Activated CD4-positive, alpha-beta memory T cell treated with anti-CD3 and anti-CD28 coated beads, Interleukin-2, amount 10 ng/mL, durations not matched to agents 7 days and 5 days (primary cell): ENCODE results near the gene KLHL22. TPM values are rescaled to one million over a fixed set of nuclear protein-coding genes. Genes with fewer than 3 reads are reported as not detected.
A peak's percentile ranks its signal among the peaks of the same experiment; 100 is the strongest.
"Not testable (repeated sequence)": the region's sequence is repeated elsewhere in the genome, so short reads cannot be mapped to it uniquely, and the experiment has no call there.

ENCODE experiments used
- CTCF ChIA-PET: fragments of 350-600 bp; sonication (Branson Sonifier 250); formaldehyde crosslinking; loops from one replicate; lab custom pipeline; 2021; ENCODE audit warnings: antibody characterized with exemption, inconsistent platforms; lab: Charles Lee
- POLR2A ChIA-PET: fragments of 350-600 bp; sonication (Branson Sonifier 250); formaldehyde crosslinking; loops from one replicate; lab custom pipeline; 2021; ENCODE audit warnings: antibody characterized with exemption; lab: Charles Lee
- DNase-seq: peaks from one replicate; pipeline ENCODE4 v3.0.0-alpha.2; 2020
- H3K27ac Mint-ChIP-seq: one replicate; pipeline ENCODE4 v1.8.0; 2021; ENCODE audit warnings: mild to moderate bottlenecking, mixed read lengths
- H3K27me3 Mint-ChIP-seq: one replicate; pipeline ENCODE4 v1.8.0; 2021; ENCODE audit warnings: mixed read lengths
- H3K36me3 Mint-ChIP-seq: one replicate; pipeline ENCODE4 v1.8.0; 2021; ENCODE audit warnings: low read depth, mixed read lengths
- H3K4me1 Mint-ChIP-seq: one replicate; pipeline ENCODE4 v1.8.0; 2021; ENCODE audit warnings: mixed read lengths
- H3K4me3 Mint-ChIP-seq: one replicate; pipeline ENCODE4 v1.8.0; 2021; ENCODE audit warnings: mild to moderate bottlenecking, mixed read lengths
- H3K9me3 Mint-ChIP-seq: one replicate; pipeline ENCODE4 v1.8.0; 2021; ENCODE audit warnings: mixed read lengths
- total RNA-seq, 2 experiments: library from RNA; stranded (reverse); gene quantifications; one replicate each; pipeline ENCODE4 v1.2.3, GENCODE V29; 2021

Gene KLHL22
- total RNA-seq, 2 experiments from 2014 or later, result 31.1 to 32.8 TPM

- ChIA-PET CTCF (no interaction called here), POLR2A (interaction anchor here (2.0 kb wide), 1 partner anchor 27 kb away, joined by 5 read pairs; no protein-coding TSS in a partner anchor)
- Mint-ChIP-seq H3K27me3 (no peaks in the 10 kb centered on the region), H3K36me3 (peaks cover 24% of the 10 kb centered on the region), H3K4me3 (no peak overlapping the region), H3K4me1 (peaks cover 39% of the 10 kb centered on the region), H3K9me3 (no peaks in the 10 kb centered on the region), H3K27ac (no peak overlapping the region)
- DNase-seq, result no peak
Observed at GRCh38 chr22:20491346-20491745, 4.2 kb downstream of the KLHL22 start.

- H3K27ac Mint-ChIP-seq, result no peak overlapping the region
- no peaks in the 10 kb centered on the region for H3K9me3 Mint-ChIP-seq
- CTCF ChIA-PET, result no interaction called here
- DNase-seq, result no peak
- peaks cover 36% of the 10 kb centered on the region for H3K4me1 Mint-ChIP-seq
- H3K4me3 Mint-ChIP-seq, result no peak overlapping the region
- H3K27me3 Mint-ChIP-seq, result no peaks in the 10 kb centered on the region
- H3K36me3 Mint-ChIP-seq, result peaks cover 27% of the 10 kb centered on the region
- POLR2A ChIA-PET, result interaction anchor here (2.0 kb wide), 1 partner anchor 27 kb away, joined by 5 read pairs; no protein-coding TSS in a partner anchor
Observed at GRCh38 chr22:20490941-20491307, 4.7 kb downstream of the KLHL22 start.

GRCh38 chr22:20490183-20490940, 5.2 kb downstream of the KLHL22 start:
- H3K36me3 Mint-ChIP-seq, result peaks cover 27% of the 10 kb centered on the region
- no peak for DNase-seq
- CTCF ChIA-PET, result no interaction called here
- no peak overlapping the region for H3K27ac Mint-ChIP-seq
- POLR2A ChIA-PET, result interaction anchor here (1.0 to 2.0 kb wide), 2 partner anchors 26 to 94 kb away, joined by 3 to 5 read pairs; no protein-coding TSS in a partner anchor
- no peak overlapping the region for H3K4me3 Mint-ChIP-seq
- H3K9me3 Mint-ChIP-seq, result no peaks in the 10 kb centered on the region
- peaks cover 36% of the 10 kb centered on the region for H3K4me1 Mint-ChIP-seq
- H3K27me3 Mint-ChIP-seq, result no peaks in the 10 kb centered on the region

GRCh38 chr22:20488946-20489345, 6.6 kb downstream of the KLHL22 start:
- Mint-ChIP-seq H3K9me3 (no peaks in the 10 kb centered on the region), H3K27me3 (no peaks in the 10 kb centered on the region), H3K36me3 (peaks cover 27% of the 10 kb centered on the region), H3K4me1 (peaks cover 29% of the 10 kb centered on the region), H3K27ac (no peak overlapping the region), H3K4me3 (no peak overlapping the region)
- POLR2A ChIA-PET, result interaction anchor here (1.0 kb wide), 1 partner anchor 92 kb away, joined by 3 read pairs; no protein-coding TSS in a partner anchor
- CTCF ChIA-PET, result interaction anchor here (1.2 kb wide), 1 partner anchor 13 kb away, joined by 4 read pairs; no protein-coding TSS in a partner anchor
- DNase-seq, result no peak

- CTCF ChIA-PET, result no interaction called here
- no peak for DNase-seq
- POLR2A ChIA-PET, result no interaction called here
- Mint-ChIP-seq H3K4me1 (peaks cover 22% of the 10 kb centered on the region), H3K36me3 (peaks cover 39% of the 10 kb centered on the region), H3K27me3 (no peaks in the 10 kb centered on the region), H3K4me3 (no peak overlapping the region), H3K27ac (no peak overlapping the region), H3K9me3 (no peaks in the 10 kb centered on the region)
Observed at GRCh38 chr22:20487715-20488114, 7.9 kb downstream of the KLHL22 start.

GRCh38 chr22:20486229-20486628, 9.4 kb downstream of the KLHL22 start:
- Mint-ChIP-seq H3K27me3 (no peaks in the 10 kb centered on the region), H3K9me3 (no peaks in the 10 kb centered on the region), H3K4me1 (peaks cover 14% of the 10 kb centered on the region), H3K27ac (no peak overlapping the region), H3K36me3 (peaks cover 38% of the 10 kb centered on the region), H3K4me3 (no peak overlapping the region)
- POLR2A ChIA-PET, result no interaction called here
- no peak for DNase-seq
- CTCF ChIA-PET, result interaction anchor here (0.7 kb wide), 1 partner anchor 169 kb away, joined by 4 read pairs; no protein-coding TSS in a partner anchor

GRCh38 chr22:20484948-20485683, 10.5 kb downstream of the KLHL22 start:
- Mint-ChIP-seq H3K4me1 (peaks cover 12% of the 10 kb centered on the region), H3K27ac (no peak overlapping the region)
- CTCF ChIA-PET, result interaction anchor here (0.7 to 1.1 kb wide), 2 partner anchors 9 to 168 kb away, joined by 3 to 4 read pairs; no protein-coding TSS in a partner anchor

GRCh38 chr22:20483771-20484170, 11.8 kb downstream of the KLHL22 start:
- POLR2A ChIA-PET, result interaction anchor here (1.1 kb wide), 1 partner anchor 11 kb away, joined by 3 read pairs; no protein-coding TSS in a partner anchor

More at GRCh38 chr22:20484948-20485683, 10.5 kb downstream of the KLHL22 start:
- POLR2A ChIA-PET, result interaction anchor here (0.6 kb wide), 1 partner anchor 25 kb away, joined by 3 read pairs; no protein-coding TSS in a partner anchor
- Mint-ChIP-seq H3K36me3 (peaks cover 38% of the 10 kb centered on the region), H3K4me3 (no peak overlapping the region), H3K9me3 (no peaks in the 10 kb centered on the region), H3K27me3 (no peaks in the 10 kb centered on the region)
- DNase-seq, result no peak

GRCh38 chr22:20483143-20483506, 12.5 kb downstream of the KLHL22 start:
- DNase-seq, POLR2A ChIA-PET, H3K27ac Mint-ChIP-seq, H3K4me3 Mint-ChIP-seq, H3K27me3 Mint-ChIP-seq, H3K9me3 Mint-ChIP-seq: not testable (repeated sequence)
- H3K36me3 Mint-ChIP-seq, result peaks cover 36% of the 10 kb centered on the region
- H3K4me1 Mint-ChIP-seq, result peaks cover 11% of the 10 kb centered on the region
- CTCF ChIA-PET, result interaction anchor here (1.2 kb wide), 1 partner anchor 31 kb away, joined by 3 read pairs; no protein-coding TSS in a partner anchor

More at GRCh38 chr22:20483771-20484170, 11.8 kb downstream of the KLHL22 start:
- Mint-ChIP-seq H3K4me3 (no peak overlapping the region), H3K27ac (no peak overlapping the region), H3K4me1 (peaks cover 14% of the 10 kb centered on the region), H3K36me3 (peaks cover 41% of the 10 kb centered on the region), H3K9me3 (no peaks in the 10 kb centered on the region), H3K27me3 (no peaks in the 10 kb centered on the region)
- CTCF ChIA-PET, result no interaction called here
- DNase-seq, result no peak

GRCh38 chr22:20479612-20480196, 15.9 kb downstream of the KLHL22 start:
- CTCF ChIA-PET, result no interaction called here
- H3K36me3 Mint-ChIP-seq, result peaks cover 27% of the 10 kb centered on the region
- POLR2A ChIA-PET, result interaction anchor here (1.0 kb wide), 1 partner anchor 15 kb away, joined by 4 read pairs; no protein-coding TSS in a partner anchor
- H3K9me3 Mint-ChIP-seq, result no peaks in the 10 kb centered on the region
- no peak overlapping the region for H3K27ac Mint-ChIP-seq
- H3K4me3 Mint-ChIP-seq, result no peak overlapping the region
- no peak for DNase-seq
- H3K27me3 Mint-ChIP-seq, result no peaks in the 10 kb centered on the region
- H3K4me1 Mint-ChIP-seq, result peaks cover 27% of the 10 kb centered on the region

GRCh38 chr22:20478059-20478458, 17.5 kb downstream of the KLHL22 start:
- H3K9me3 Mint-ChIP-seq, H3K27me3 Mint-ChIP-seq, DNase-seq, H3K4me3 Mint-ChIP-seq, POLR2A ChIA-PET, H3K27ac Mint-ChIP-seq: not testable (repeated sequence)
- H3K4me1 Mint-ChIP-seq, result peaks cover 31% of the 10 kb centered on the region
- CTCF ChIA-PET, result interaction anchor here (0.7 kb wide), 1 partner anchor 14 kb away, joined by 4 read pairs; no protein-coding TSS in a partner anchor
- peaks cover 19% of the 10 kb centered on the region for H3K36me3 Mint-ChIP-seq

- POLR2A ChIA-PET, result interaction anchor here (2.0 kb wide), 1 partner anchor 12 kb away, joined by 9 read pairs; no protein-coding TSS in a partner anchor
- H3K9me3 Mint-ChIP-seq, DNase-seq, CTCF ChIA-PET, H3K27me3 Mint-ChIP-seq: not testable (repeated sequence)
- Mint-ChIP-seq H3K4me1 (peaks cover 34% of the 10 kb centered on the region), H3K27ac (peak overlapping the region; percentile 73), H3K36me3 (peaks cover 27% of the 10 kb centered on the region), H3K4me3 (peak overlapping the region; percentile 25)
Observed at GRCh38 chr22:20475569-20475968, 20.0 kb downstream of the KLHL22 start.
